ENCODE data around the gene DCAKD.

DNA sequence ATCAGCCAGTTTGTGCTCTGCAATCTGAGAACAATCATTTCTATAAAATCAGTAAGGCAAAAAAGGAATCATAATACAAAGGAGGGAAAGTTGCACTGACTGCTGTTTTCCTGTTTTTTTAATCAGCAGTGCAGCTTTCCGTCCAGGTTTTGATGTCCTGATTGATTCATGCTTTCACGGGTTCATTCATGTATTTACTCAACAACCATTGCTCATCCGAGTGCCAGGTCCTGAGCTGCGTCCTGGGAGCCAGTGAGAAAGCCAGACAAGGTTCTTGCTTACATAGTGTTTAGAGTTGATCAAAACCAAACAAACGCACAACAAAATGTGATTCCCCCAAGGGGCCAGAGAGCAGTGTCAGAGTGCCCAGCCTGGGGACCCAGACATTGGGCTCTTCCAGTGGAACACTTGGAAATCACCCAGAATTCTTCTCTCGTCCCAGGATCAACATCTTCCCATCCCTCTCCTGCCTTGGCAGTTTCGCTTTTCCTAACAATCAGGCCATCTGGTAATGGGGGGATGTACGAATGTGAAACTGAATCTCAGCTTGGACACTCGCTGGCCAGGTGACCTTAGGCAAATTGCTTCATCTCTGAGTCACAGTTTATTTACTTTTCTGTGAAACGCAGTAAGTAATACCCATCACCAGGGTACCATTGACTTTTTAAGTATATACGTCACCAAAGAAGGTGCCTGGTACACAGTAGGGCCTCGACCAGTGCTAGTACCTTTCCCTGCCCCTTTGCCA is 70.0 kb downstream of the DCAKD start:
- TF ChIP-seq SUZ12 (IDR thresholded peaks at IDR 0.05; ENCODE audit: extremely low read depth, insufficient read depth, insufficient read length) = no peak
- TF ChIP-seq YY1 (IDR thresholded peaks at IDR 0.05; ENCODE audit: insufficient read depth, insufficient read length) = no peak
- no peak for TF ChIP-seq ZNF274 (IDR thresholded peaks at IDR 0.05; ENCODE audit: low read depth, low read length)
